Type B pancreatic cell (in vitro differentiated cells): ENCODE measurements around the gene GPC6. TPM values are rescaled to one million over a fixed set of nuclear protein-coding genes. Genes with fewer than 3 reads are reported as not detected.

Source experiments
- DNase-seq: peaks from one replicate; pipeline ENCODE4 v3.0.0; 2021; ENCODE audit warnings: mixed read lengths; ENCODE audit not compliant: unreplicated experiment; ENCODE audit errors: extremely low spot score
- H3K27ac Mint-ChIP-seq: 2 replicates; pipeline ENCODE4 v1.8.0; 2021; ENCODE audit warnings: mild to moderate bottlenecking, mixed read lengths
- H3K27me3 Mint-ChIP-seq: 2 replicates; pipeline ENCODE4 v1.8.0; 2021; ENCODE audit warnings: mixed read lengths
- H3K36me3 Mint-ChIP-seq: 2 replicates; pipeline ENCODE4 v1.8.0; 2021; ENCODE audit warnings: mixed read lengths
- H3K4me1 Mint-ChIP-seq: one replicate; pipeline ENCODE4 v1.8.0; 2021; ENCODE audit warnings: mixed read lengths; ENCODE audit not compliant: unreplicated experiment
- H3K4me3 Mint-ChIP-seq: 2 replicates; pipeline ENCODE4 v1.8.0; 2021; ENCODE audit warnings: mild to moderate bottlenecking, mixed read lengths
- H3K9me3 Mint-ChIP-seq: 2 replicates; pipeline ENCODE4 v1.8.0; 2021; ENCODE audit warnings: mixed read lengths
- CTCF ChIP-seq: fragments of 200-600 bp; sonication (generic); conservative IDR thresholded peaks from 2 replicates; pipeline ENCODE4 v1.5.0; 2021; ENCODE audit warnings: antibody characterized with exemption, mild to moderate bottlenecking
- total RNA-seq: library from RNA; stranded (reverse); gene quantifications from 2 replicates; pipeline ENCODE4 v1.2.1, GENCODE V29; 2021; ENCODE audit warnings: low replicate concordance

Gene GPC6
- total RNA-seq, 1 donor from 2014 or later: 30.5 TPM

- H3K36me3 Mint-ChIP-seq: peaks cover 6% of the 10 kb centered on the region
- no peak for TF ChIP-seq CTCF
- no peak overlapping the region for H3K27ac Mint-ChIP-seq
- peak overlapping the region; percentile 99 for H3K4me3 Mint-ChIP-seq
- H3K4me1 Mint-ChIP-seq: peaks cover 25% of the 10 kb centered on the region
- DNase-seq: no peak
- H3K9me3 Mint-ChIP-seq: no peaks in the 10 kb centered on the region
- H3K27me3 Mint-ChIP-seq: peaks cover 5% of the 10 kb centered on the region
Observed at GRCh38 chr13:93230261-93230855, 3.8 kb downstream of the GPC6 start.

GRCh38 chr13:93231867-93232266 is 5.3 kb downstream of the GPC6 start:
- no peak for DNase-seq
- Mint-ChIP-seq H3K9me3 (peaks cover 7% of the 10 kb centered on the region), H3K27ac (no peak overlapping the region), H3K36me3 (peaks cover 16% of the 10 kb centered on the region), H3K4me3 (peak overlapping the region; percentile 17), H3K27me3 (peaks cover 2% of the 10 kb centered on the region), H3K4me1 (peaks cover 22% of the 10 kb centered on the region)
- TF ChIP-seq CTCF: no peak

GRCh38 chr13:93233997-93234416 is 7.4 kb downstream of the GPC6 start:
- Mint-ChIP-seq H3K4me1 (peaks cover 22% of the 10 kb centered on the region), H3K27me3 (peaks cover 2% of the 10 kb centered on the region), H3K27ac (no peak overlapping the region), H3K9me3 (peaks cover 24% of the 10 kb centered on the region), H3K36me3 (peaks cover 33% of the 10 kb centered on the region), H3K4me3 (no peak overlapping the region)
- TF ChIP-seq CTCF: peak; percentile 20
- DNase-seq: no peak

GRCh38 chr13:93234459-93234858 is 7.9 kb downstream of the GPC6 start:
- H3K4me3 Mint-ChIP-seq: no peak overlapping the region
- H3K4me1 Mint-ChIP-seq: peaks cover 22% of the 10 kb centered on the region
- no peak overlapping the region for H3K27ac Mint-ChIP-seq
- no peak for DNase-seq
- H3K9me3 Mint-ChIP-seq: peaks cover 28% of the 10 kb centered on the region
- peaks cover 36% of the 10 kb centered on the region for H3K36me3 Mint-ChIP-seq
- peaks cover 2% of the 10 kb centered on the region for H3K27me3 Mint-ChIP-seq
- TF ChIP-seq CTCF: no peak

- TF ChIP-seq CTCF: no peak
- Mint-ChIP-seq H3K27me3 (peaks cover 2% of the 10 kb centered on the region), H3K27ac (no peak overlapping the region), H3K4me1 (peaks cover 14% of the 10 kb centered on the region), H3K9me3 (peaks cover 34% of the 10 kb centered on the region), H3K4me3 (no peak overlapping the region), H3K36me3 (peaks cover 40% of the 10 kb centered on the region)
- DNase-seq: no peak
Observed at GRCh38 chr13:93235258-93236015, 8.8 kb downstream of the GPC6 start.
